Measurements from ENCODE around the gene DDIT4.
"Not testable (repeated sequence)": the region's sequence is repeated elsewhere in the genome, so short reads cannot be mapped to it uniquely, and the experiment has no call there.

The DDIT4 gene

DNA sequence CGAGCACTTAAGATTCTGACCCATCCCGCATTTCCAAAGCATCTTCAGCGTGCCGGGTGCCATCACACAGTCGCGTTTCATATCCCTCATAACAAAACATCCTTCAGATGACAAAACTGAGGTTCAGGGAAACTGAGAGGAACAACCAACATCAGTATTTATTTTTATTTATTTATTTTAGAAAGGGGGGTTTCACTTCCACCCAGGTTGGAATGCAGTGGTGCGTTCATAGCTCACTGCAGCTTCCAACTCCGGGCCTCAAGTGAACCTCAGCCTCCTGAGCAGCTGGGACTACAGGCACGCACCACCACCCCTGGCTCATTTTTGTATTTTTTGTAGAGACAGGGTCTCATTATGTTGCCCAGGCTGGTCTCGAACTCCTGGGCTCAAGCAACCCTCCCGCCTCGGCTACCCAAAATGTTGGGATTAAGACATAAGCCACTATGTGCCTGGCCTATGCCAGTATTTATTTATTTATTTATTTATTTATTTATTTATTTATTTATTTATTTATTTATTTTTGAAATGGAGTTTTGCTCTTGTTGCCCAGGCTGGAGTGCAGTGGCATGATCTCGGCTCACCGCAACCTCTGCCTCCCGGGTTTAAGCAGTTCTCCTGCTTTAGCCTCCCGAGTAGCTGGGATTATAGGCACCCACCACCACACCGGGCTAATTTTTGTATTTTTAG lies 24.4 kb upstream of the DDIT4 start:
- not testable (repeated sequence) for DNase-seq

DNA sequence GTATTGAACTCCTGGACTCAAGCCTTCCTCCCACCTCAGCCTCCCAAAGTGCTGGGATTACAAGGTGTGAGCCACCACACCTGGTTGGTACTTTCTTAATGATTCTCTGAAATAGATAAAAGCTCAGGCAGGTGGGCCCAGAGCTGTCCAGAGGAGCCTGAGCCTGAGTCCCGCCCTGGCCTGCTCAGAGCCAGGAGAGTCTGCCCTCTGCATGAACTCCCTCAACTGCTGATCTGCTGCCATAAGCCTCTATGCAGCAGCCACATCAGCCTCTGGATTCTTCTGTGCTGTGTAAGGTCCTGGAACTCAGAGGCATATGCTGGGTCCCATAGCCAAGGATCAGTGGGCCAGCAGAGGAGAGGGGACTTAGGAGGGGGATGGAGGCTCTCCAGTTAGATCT lies 23.1 kb upstream of the DDIT4 start:
- no peak for DNase-seq

DNA sequence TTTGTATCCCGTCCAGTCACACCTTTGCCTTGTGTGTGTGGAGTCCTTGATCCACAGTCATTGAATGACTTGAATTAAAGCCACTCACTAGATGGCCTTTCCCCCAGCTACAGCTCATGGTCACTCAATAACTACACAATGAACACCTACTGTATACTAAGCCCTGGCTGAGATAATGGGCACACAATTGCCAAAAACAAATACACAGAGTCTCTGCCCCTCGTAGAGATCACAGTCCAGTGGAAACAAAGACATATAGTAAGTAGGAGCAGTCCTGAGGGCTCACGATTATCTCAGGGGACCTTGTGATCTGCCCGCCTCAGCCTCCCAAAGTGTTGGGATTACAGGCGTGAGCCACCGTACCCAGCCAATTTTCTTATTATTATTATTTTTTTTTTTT lies 22.1 kb upstream of the DDIT4 start:
- no peak for DNase-seq

DNA sequence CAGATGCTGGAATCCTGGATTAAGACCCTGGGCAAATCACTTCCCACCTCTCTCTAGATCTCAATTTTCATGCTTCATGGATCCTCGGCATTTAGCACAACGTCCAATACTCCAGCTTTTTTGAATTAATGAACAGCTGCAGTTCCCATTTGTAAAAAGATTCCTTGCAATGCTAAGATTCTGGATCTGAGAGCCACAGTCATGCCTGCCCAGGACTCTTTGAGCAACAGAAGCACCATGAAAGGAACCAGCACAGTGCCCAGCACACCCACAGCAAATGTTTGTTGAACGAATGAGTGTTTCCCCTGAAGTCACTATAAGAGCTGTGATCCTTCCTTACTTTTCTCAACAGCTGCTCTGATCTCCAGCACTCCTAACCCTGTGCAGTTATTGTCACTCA lies 20.8 kb upstream of the DDIT4 start:
- DNase-seq, result no peak

DNA sequence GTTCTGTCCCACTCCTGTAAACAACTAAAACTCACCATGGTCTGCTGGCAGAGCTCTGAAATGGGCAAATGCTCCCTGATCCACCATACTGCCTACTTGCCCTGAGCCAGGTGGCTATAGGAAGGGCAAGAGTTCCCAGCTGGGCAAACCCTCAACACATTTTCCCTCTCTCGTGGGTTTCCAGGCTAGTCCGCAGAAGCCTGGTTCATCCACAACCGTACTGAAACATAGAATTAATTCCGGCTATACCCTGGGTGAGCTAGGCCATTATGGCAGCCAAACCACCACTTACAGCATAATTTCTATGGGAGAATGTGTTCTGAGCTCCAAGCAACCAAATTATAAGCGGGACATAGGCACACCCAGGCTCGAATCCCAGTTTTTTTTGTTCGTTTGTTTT lies 20.1 kb upstream of the DDIT4 start:
- DNase-seq, result no peak

DNA sequence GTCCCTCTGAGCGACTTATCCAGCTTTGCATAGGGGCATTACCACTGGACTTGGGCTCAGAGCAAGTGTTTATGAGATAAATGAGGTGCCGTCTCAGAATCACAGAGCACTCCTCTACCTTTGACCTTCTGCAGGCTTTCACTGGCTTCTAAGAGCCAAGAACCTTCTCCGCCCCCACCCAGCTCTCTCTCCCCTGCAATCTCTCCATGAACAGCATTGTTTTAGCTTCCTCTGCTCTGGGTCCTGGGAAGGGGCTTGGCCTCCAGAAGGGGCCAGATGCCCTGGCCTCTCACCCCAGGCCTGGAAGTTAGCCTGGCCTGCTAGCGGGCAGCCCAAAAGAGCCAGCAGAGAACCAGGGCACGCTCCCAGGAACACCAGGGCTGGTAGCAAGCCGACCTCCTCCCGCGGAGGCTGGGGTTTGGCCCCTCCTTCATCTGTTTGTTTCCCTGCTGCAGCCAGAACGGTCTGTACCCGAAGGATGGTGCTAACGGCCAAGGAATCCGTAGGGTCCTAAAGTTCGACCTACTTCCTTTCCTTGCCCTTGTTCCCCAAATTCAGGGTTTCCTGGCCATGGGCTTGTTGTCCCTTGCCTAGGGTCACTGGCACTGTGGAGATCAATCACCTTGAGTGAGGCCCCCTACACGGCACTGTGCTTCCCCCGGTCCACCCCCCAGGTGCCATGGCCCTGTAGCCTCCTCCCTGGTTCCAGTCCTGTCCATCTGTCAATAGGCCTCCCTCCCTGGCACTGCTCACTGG lies 18.7 kb upstream of the DDIT4 start:
- DNase-seq, result peak; percentile 17

DNA sequence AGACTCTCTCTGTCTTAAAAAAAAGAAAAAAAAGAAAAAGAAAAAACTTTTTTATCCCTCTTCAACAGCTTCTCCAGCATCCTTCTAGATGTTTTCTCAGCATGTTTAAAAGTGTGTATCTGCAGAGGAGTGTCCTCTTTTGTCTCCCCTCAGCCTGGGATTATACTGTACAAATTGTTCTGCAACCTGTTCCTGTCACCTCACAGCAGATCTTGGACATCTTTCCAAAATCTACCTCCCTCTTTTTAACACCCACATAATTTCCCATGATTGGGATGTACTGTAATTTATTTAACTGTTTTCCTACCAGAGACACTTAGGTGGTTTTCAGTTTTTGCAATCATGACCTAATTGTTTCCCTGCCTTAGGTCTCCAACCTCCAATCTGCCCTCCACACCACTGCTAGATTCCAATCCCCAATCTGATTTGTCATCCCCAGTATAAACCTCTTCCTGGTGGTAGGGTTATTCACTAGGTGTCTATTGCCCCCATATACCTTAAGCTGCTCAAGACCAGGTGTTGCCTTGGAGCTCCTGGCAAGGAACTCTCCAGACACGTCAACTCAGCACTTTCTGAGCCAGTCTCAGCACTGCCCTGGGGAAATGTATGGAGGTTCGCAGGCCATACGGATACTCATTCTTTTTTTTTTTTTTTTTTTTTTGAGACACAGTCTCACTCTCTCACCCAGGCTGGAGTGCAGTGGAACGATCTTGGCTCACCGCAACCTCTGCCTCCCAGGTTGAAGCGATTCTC lies 17.6 kb upstream of the DDIT4 start:
- no peak for DNase-seq

DNA sequence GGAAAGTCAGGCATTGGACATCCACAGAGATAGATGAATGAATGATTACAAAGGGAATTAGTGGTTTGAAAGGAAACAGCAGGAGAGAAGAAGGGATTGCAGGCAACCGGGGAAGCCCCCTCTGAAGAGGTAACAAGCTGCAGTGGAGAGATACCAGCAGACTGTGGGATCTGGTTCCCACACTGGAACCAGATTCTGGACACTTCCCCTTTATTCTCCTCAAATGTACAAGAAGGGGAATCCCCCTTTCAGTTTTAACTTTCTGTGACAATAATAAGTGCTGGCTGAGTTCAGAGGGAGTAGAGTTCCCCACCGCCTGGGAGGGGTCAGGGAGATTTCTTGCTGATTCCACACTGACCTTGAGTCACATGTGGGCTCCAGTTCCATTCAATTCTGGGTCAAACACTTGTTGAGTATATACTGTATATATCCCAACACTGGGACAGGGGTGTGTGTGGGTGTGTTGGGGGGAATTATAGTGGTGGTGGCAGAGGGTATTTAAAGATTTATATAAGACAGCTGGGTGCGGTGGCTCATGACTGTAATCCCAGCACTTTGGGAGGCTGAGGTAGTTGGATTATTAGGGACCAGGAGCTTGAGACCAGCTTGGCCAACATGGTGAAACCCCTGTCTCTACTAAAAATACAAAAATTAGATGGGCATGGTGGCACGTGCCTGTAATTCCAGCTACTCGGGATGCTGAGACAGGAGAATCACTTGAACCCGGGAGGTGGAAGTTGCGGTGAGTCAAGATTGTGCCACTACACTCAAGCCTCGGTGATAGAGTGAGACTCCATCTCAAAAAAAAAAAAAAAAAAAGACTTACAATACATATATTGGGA lies 16.5 kb upstream of the DDIT4 start:
- DNase-seq, result no peak

DNA sequence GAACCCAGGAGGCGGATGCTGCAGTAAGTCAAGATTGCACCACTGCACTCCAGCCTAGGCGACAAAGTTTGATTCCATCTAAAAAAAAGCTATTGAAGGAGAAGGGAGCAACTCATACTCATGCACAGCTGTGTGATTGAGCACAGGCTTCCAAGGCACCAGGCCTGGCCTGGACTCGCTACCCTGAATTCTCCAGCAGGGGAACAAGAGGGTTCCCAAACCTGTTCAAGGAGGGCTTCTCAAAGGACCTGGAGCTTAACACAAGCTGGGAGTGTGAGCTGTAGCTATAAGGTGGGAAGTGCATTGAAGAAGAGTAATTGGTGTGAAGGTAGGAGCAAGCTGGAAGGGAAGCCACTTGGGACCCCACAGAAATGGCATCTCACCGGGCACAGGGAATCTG lies 15.1 kb upstream of the DDIT4 start:
- no peak for DNase-seq

DNA sequence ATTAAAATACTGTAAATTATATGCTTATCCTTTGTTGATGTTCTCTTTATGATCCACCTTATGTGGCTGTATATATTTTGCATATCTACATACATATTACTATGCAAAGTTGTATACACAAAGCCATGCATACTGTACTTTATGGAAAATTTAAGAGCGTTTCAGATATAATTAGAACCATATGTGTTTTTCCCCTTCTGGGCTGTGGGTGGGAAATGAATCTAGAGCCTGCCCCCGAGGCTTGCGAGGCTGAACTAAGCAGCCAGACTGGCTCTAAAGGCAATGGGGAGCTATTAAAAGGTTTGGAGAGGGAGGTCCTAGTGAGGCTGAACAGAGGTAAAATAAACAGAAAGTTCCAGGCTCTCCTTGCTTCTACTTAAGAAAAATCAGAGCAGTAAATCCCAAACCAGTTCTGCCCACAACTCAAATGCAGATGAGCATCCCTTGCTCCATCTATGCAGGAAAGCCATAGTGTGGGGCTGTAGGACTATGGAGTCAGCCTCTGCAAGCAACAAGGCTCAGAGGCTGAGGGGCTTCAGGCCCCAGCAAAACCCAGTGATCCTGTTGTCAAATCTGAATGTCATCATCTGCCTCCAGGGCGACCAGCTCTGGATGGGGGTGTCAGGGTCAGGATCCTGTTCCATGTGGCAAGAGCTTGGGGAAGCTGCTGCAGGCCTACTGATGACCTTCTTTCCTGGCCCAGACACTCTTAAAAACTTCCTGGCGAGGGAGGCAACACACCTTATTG lies 14.1 kb upstream of the DDIT4 start:
- DNase-seq, result no peak

DNA sequence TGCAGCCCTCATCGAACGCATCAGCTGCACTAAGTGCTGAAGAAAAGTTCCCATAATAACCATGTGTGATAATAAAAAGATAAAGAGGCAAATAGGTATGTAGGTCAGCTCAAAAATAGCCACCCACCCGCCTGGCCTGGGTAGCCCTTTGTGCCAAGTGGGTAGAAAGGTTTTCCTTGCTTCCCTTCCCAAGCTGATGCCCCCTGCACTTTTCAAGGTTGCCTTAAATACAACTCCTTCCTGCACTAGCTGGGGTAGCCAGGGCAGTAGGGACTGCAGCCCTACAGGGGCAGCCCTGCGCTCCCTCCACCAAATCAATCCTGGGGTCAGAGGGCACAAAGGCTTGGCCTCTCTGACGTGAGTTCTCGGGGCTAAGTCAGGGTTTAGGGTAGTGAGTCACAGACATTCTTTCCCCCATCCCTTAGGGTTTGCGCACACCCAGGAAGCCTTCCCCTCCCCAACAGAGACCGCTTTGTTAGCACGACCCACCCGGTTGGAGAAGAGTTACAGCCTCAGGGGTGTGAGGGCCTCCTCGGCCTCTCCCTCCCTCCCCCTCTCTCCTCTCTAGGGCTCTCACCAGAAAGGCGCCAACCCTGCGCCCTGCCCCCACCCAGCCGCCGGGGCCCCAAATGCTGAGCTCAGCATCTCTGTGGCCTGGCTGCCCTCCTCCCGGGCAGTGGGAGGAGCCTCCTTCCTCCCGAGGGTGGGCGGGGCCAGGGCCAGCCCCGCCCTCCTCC lies 13.3 kb upstream of the DDIT4 start:
- DNase-seq, result peak; percentile 73

DNA sequence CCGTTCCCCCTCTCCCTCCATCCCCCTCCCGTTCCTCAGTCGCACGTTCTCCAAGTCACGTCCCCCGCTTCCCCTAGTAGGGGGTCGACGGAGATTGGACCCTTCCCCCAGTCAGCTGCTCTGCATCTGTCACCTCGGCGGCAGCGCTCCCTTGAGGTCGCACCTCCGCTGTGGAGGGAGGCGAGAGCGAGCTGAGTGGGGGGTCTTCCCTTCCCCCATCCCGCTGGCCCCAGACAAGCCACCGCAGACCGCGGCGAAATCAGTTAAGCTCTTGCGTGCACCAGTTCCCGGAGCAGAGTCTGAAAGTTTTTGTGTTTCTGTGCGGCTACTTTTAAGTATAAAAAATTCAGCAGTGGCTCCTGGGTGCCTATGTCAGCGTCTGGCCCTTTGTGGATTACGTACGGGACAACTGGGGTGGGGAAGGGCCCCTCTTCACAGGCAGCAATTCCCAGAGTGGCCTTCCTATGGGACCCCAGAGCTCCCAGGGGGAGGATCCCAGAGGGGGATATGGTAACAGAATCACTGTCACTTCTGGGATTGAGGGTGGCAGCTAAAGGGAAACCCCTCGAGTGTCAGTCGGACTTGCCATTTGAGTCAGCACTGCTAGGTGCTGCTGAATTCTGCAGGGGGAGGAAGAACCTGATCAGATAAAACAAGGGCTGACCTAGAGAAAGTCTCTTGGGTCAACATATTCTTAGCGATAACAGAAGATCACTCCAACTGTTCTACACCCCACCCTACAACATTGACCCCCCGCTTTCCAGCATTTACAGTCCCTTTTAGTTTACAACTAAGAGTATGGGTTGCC lies 12.5 kb upstream of the DDIT4 start:
- DNase-seq, result peak; percentile 56

DNA sequence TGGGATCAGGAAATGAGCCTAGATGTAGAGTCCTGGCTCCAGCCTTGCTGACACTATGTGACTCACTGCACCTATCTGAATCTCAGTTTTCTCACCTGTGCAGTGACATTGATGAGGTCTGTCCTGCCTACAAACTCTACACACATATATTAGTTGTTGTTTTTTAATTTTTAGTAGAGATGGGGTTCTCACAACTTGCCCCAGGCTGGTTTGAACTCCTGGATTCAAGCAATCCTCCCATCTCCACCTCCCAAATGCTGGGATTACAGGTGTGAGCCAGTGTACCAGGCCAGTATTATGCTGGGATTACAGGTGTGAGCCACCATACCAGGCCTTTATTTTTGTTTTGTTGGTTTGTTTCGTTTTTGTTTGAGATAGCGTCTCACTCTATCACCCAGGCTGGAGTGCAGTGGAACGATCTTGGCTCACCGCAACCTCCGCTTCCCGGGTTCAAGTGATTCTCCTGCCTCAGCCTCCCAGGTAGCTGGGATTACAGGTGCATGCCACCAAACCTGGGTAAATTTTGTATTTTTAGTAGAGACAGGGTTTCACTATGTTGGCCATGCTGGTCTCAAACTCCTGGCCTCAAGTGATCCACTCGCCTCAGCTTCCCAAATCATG lies 11.8 kb upstream of the DDIT4 start:
- DNase-seq, result no peak

DNA sequence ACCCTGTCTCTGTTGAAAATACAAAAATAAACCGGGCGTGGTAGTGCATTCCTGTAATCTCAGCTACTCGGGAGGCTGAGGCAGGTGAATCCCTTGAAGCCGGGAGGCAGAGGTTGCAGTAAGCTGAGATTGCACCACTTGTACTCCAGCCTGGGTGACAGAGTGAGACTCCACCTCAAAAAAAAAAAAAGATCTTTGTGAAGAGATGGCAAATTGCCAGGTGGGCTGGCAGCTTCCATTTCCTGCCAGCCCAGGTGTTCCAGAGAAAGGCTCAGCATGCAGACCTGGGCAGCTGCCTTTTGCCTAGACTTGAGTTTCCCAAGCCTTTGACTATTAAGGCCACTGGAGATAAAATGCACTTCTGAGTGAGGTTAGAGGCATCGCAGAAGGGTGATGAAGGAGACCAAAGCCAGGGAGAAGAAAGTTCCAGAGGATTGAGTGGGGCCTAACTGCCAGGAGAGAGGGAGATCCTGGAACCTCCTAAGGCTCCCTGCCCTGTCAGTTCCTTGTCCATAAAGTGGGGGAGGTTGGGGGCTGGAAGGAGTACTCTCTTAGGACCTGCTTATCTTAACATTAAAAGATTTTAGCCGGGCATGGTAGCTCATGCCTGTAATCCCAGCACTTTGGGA lies 10.0 kb upstream of the DDIT4 start:
- DNase-seq, result no peak

DNA sequence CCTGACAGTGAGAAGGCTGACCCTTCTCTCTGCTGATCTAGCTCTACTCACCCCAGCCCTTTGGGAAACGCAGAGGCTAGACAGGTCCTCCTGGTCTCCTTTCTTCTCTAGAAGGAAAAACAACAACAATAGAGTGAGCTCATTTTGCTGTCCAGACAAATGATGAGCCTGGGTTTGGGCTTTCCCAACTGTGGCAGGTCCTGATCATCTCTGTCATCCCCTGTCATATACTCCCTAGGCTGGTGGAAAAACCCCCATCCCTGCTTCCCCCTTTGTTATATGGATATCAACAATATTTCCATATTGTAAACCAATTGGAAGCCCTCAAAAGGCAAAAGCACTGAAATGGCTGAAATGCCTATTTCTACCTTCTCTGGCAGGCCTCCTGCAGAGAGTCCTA lies 9.2 kb upstream of the DDIT4 start:
- DNase-seq, result no peak

DNA sequence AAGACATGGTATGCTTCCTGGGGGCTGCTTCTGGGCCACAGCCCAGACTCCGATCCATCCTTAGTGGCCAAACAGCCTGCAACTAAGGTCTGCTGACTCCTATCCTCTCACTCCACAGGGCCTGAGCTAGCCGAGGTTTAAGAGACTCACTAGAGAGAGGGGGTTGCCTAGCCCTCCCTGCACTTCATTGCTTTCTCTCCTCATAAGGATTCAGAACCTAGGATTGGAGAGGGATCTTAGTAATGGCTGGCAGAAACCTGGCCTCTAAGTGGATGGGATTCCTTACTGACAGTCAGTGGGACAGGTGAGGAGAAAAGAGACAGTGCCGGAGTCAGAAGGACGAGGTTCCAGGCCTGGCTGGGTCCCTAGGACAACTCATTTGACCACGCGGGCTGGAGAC lies 8.2 kb upstream of the DDIT4 start:
- DNase-seq, result no peak

DNA sequence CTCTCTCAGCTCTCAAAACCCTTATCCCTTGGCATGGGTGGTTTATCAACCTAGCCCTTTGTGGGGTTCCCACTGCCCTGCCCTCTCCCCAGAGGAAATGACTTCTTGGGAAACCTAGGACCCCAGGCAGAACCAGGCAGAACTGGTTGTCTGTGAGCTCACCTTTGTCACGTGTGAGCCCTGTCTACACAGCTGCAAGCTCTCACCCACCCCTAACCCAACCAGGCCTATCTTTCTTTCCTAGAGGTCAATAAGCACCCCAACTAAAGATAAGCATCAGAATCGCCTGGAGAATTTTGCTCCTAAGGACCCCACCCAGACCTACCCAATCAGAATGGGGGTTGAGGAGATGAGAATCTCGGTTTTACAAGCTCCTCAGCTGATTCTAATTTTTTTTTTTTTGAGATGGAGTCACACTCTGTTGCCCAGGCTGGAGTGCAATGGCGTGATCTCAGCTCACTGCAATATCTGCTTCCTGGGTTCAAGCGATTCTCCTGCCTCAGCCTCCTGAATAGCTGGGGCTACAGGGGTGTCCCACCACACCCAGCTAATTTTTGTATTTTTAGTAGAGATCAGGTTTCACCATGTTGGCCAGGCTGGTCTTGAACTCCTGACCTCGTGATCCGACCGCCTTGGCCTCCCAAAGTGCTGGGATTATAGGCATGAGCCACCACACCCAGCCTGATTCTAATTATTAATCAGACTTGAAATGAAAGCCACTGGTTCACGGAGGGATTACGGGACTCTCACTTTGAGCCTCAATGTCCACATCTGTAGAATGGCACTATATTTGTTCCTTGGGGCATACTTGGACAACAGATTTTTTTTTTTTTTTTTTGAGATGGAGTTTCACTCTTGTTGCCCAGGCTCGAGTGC lies 7.5 kb upstream of the DDIT4 start:
- no peak for DNase-seq

DNA sequence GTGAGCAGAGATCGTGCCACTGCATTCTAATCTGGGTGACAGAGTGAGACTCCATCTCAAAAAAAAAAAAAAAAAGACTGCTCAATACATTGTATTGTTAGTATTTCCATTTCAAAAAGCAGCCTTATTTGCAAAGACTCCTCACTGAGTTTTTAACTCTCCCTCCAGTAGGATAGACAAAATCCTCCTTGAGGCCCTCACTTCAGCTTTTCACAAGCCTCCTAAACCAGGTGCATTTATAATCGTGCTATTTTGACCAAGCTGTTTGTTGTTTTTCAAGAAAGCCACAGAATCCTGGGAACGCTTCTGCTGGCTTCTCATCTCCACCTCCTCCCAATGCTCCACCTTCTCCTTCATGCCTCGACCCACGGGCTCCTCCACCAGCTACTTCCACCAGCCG lies 6.3 kb upstream of the DDIT4 start:
- DNase-seq, result no peak

Measured in activated naive CD4-positive, alpha-beta T cell treated with anti-CD3 and anti-CD28 coated beads, Interleukin-2, amount 50 U/mL, for 16 hours (primary cell).